Stomach (tissue), 9 donors: ENCODE measurements around the gene ZGRF1. TPM values are rescaled to one million over a fixed set of nuclear protein-coding genes. Genes with fewer than 3 reads are reported as not detected.

Experiments
- DNase-seq, 2 donors: peaks; one replicate each; pipeline versions ENCODE4 v3.0.0 to v3.0.0-alpha.2; 2013 to 2019
- H3K27ac ChIP-seq, 5 donors: fragments of 200-600 bp in 4 of 5; sonication (generic) in 4 of 5; one replicate each; pipeline ENCODE4 v1.5.1; 2013 to 2019; ENCODE audit warnings: mild to moderate bottlenecking in 1 of 5, moderate library complexity in 1 of 5
- H3K27me3 ChIP-seq, 3 donors: fragments of 200-600 bp; sonication (generic); one replicate each; pipeline ENCODE4 v1.5.1; 2017 to 2019; ENCODE audit warnings: mixed run types in 1 of 3
- H3K36me3 ChIP-seq, 4 donors: fragments of 200-600 bp; sonication (generic); 1 replicate in 3 of 4; 2 replicates in 1 of 4; pipeline ENCODE4 v1.5.1; 2016 to 2019
- H3K4me1 ChIP-seq, 4 donors: fragments of 200-600 bp; sonication (generic); one replicate each; pipeline ENCODE4 v1.5.1; 2016 to 2019
- H3K4me3 ChIP-seq, 4 donors: fragments of 200-600 bp; sonication (generic) in 3 of 4; one replicate each; pipeline ENCODE4 v1.5.1; 2016 to 2019; ENCODE audit warnings: mild to moderate bottlenecking in 1 of 4
- H3K9me3 ChIP-seq, 4 donors: fragments of 200-600 bp; sonication (generic); one replicate each; pipeline ENCODE4 v1.5.1; 2016 to 2019
- CTCF ChIP-seq, 7 experiments: fragments of 450-650 bp in 4 of 7; fragments of 200-600 bp in 3 of 7; sonication (generic) in 3 of 7; IDR thresholded peaks; one replicate each; pipeline ENCODE4 v1.5.1; 2016 to 2019; ENCODE audit warnings: antibody characterized with exemption in 7 of 7, control low read depth in 2 of 7, mild to moderate bottlenecking in 1 of 7
- EP300 ChIP-seq: sonication (generic); formaldehyde crosslinking; IDR thresholded peaks from one replicate; pipeline ENCODE4 v1.6.1; 2017; ENCODE audit warnings: antibody characterized with exemption
- POLR2A ChIP-seq, 4 donors: fragments of 450-650 bp; IDR thresholded peaks; one replicate each; pipeline ENCODE4 v1.6.1; 2016; ENCODE audit warnings: antibody characterized with exemption in 4 of 4, control low read depth in 2 of 4, mild to moderate bottlenecking in 1 of 4, moderate library complexity in 1 of 4
- POLR2AphosphoS5 ChIP-seq, 3 donors: sonication (generic); formaldehyde crosslinking; IDR thresholded peaks; one replicate each; pipeline ENCODE4 v1.6.1; 2016; ENCODE audit warnings: antibody characterized with exemption in 3 of 3
- WGBS, 5 donors: extraction: QIAGEN DNeasy Blood & Tissue Kit in 3 of 5; methylation state at CpG; one replicate each; pipeline versions ENCODE4 v1.1.5 to v1.1.7; 2013 to 2018; 5-methylcytosine and 5-hydroxymethylcytosine counted together
- intact Hi-C: fragments of 100-400 bp; cut with DNase I; formaldehyde crosslinking; loops from one replicate; pipeline ENCODE4 v1.15.1; 2023; ENCODE audit warnings: low total_unique reads
- polyA plus RNA-seq, 3 donors: library from polyadenylated mRNA; stranded (reverse); fragments of 200-250 nt; gene quantifications; one replicate each; pipeline ENCODE4 v1.2.3, GENCODE V29; 2013
- total RNA-seq, 5 donors: library from RNA; depleted of rRNA; stranded (reverse); fragments of >200 nt; gene quantifications; one replicate each; pipeline versions ENCODE4 v1.1.0 to v1.2.3, GENCODE V29; 2014 to 2016
- donor health status: healthy with polysubstance abuse.
- donor health status: Bipolar disorder and iron deficiency.
- donor health status: healthy.

Gene ZGRF1
- total and polyA plus RNA-seq, 8 donors = 0.46 to 20.6 (median 3.0) TPM

GRCh38 chr4:112589206-112589605, 47.5 kb downstream of the ZGRF1 start:
- Histone ChIP-seq H3K27me3 (no peaks in the 10 kb centered on the region), H3K36me3 (peaks cover 0 to 8% (median 3%) of the 10 kb centered on the region in 4 donors), H3K4me1 (no peaks in the 10 kb centered on the region), H3K9me3 (no peaks in the 10 kb centered on the region), H3K4me3 (no peak overlapping the region), H3K27ac (no peak overlapping the region)
- TF ChIP-seq POLR2A (IDR thresholded peaks at IDR 0.05) = no peak
- TF ChIP-seq POLR2AphosphoS5 (IDR thresholded peaks at IDR 0.05) = no peak
- TF ChIP-seq EP300 = no peak
- TF ChIP-seq CTCF (IDR thresholded peaks at IDR 0.05) = no peak
- intact Hi-C loops = no loop called here
- DNase-seq = no peak

GRCh38 chr4:112585977-112586736, 50.6 kb downstream of the ZGRF1 start:
- 88 to 98% (median 98%) methylated on average over 2 of the region's 2 CpGs for WGBS, 5 donors
- intact Hi-C loops = no loop called here
- Histone ChIP-seq H3K27me3 (no peaks in the 10 kb centered on the region), H3K36me3 (peaks cover 0 to 26% (median 20%) of the 10 kb centered on the region in 4 donors), H3K4me1 (no peaks in the 10 kb centered on the region), H3K9me3 (no peaks in the 10 kb centered on the region), H3K4me3 (no peak overlapping the region), H3K27ac (no peak overlapping the region)
- no peak for DNase-seq
- TF ChIP-seq POLR2A (IDR thresholded peaks at IDR 0.05) = no peak
- TF ChIP-seq EP300 = no peak
- no peak for TF ChIP-seq POLR2AphosphoS5 (IDR thresholded peaks at IDR 0.05)
- TF ChIP-seq CTCF (IDR thresholded peaks at IDR 0.05) = no peak

- no peaks in the 10 kb centered on the region for H3K27me3 ChIP-seq
- H3K4me1 ChIP-seq = no peaks in the 10 kb centered on the region
- no peak overlapping the region for H3K27ac ChIP-seq
- TF ChIP-seq CTCF (IDR thresholded peaks at IDR 0.05) (no peak), POLR2AphosphoS5 (IDR thresholded peaks at IDR 0.05) (no peak), EP300 (no peak), POLR2A (IDR thresholded peaks at IDR 0.05) (no peak)
- H3K9me3 ChIP-seq = no peaks in the 10 kb centered on the region
- intact Hi-C loops = no loop called here
- no peak for DNase-seq
- WGBS, 5 donors = 95 to 99% (median 97%) methylated on average over 5 of the region's 5 CpGs
- no peaks in the 10 kb centered on the region for H3K36me3 ChIP-seq
- H3K4me3 ChIP-seq = no peak overlapping the region
These were observed 69.2 kb downstream of the ZGRF1 start for GRCh38 chr4:112567536-112567935.

- no peaks in the 10 kb centered on the region for H3K9me3 ChIP-seq
- H3K36me3 ChIP-seq = no peaks in the 10 kb centered on the region
- no peaks in the 10 kb centered on the region for H3K27me3 ChIP-seq
- no peak for DNase-seq
- H3K4me1 ChIP-seq = no peaks in the 10 kb centered on the region
- no peak overlapping the region for H3K4me3 ChIP-seq
- no peak overlapping the region for H3K27ac ChIP-seq
- TF ChIP-seq POLR2A (IDR thresholded peaks at IDR 0.05) (no peak), EP300 (no peak), CTCF (IDR thresholded peaks at IDR 0.05) (no peak), POLR2AphosphoS5 (IDR thresholded peaks at IDR 0.05) (no peak)
- whole genome bisulfite sequencing, 5 donors = 95 to 98% (median 98%) methylated on average over 25 of the region's 25 CpGs
- intact Hi-C loops = no loop called here
These were observed 71.9 kb downstream of the ZGRF1 start for GRCh38 chr4:112564706-112565270.
